HepG2 (cell line): Measurements from ENCODE around the gene RPUSD4. TPM values are rescaled to one million over a fixed set of nuclear protein-coding genes. Genes with fewer than 3 reads are reported as not detected.

ENCODE experiments used
- ATAC-seq: fragments of 200-7000 bp; cut with Tn5 transposase; 3 replicates; pipeline ENCODE4 v1.9.1; 2020; ENCODE audit warnings: mild to moderate bottlenecking, moderate library complexity
- BruUV-seq: library from RNA; stranded (reverse); fragments of 400-500 nt; replicated peaks from 2 replicates; lab custom pipeline; 2021; lab: Mats Ljungman, UMichigan
- CTCF ChIA-PET: fragments of 300-600 bp; formaldehyde crosslinking; extraction: SDS; loops from one replicate; lab custom pipeline; 2021; ENCODE audit warnings: low total read pairs, inconsistent platforms, low intra/inter-chr PET ratio; lab: Yijun Ruan, JAX
- POLR2A ChIA-PET: fragments of 350-600 bp; sonication (Branson Sonifier 250); formaldehyde crosslinking; loops from one replicate; lab custom pipeline; 2020; ENCODE audit warnings: antibody characterized with exemption, inconsistent platforms; lab: Yijun Ruan, JAX
- DNase-seq: peaks from one replicate; pipeline ENCODE4 v3.0.0-alpha.2; 2015; ENCODE audit warnings: low spot score
- FAIRE-seq: peaks from 3 replicates; lab custom pipeline; 2011; peaks lifted over from hg19 to GRCh38; lab: Jason Lieb, UNC
- H2AFZ ChIP-seq: one replicate; pipeline ENCODE4 v1.6.1; 2011; ENCODE audit warnings: low read length, inconsistent platforms
- H3K27ac ChIP-seq: fragments of 300-600 bp; 3 replicates; pipeline ENCODE4 v1.8.0; 2011; ENCODE audit warnings: mixed run types, mild to moderate bottlenecking, mixed read lengths, low read length, inconsistent platforms; ENCODE audit not compliant: insufficient read depth; ENCODE audit errors: extremely low read length
- H3K27me3 ChIP-seq, 2 experiments: fragments of 200-600 bp in 1 of 2; 2 replicates in 1 of 2; 3 replicates in 1 of 2; pipeline versions ENCODE4 v1.6.0 to v1.8.0; 2011; ENCODE audit warnings: low read length in 2 of 2, mild to moderate bottlenecking in 2 of 2, moderate library complexity in 2 of 2, inconsistent platforms in 1 of 2; ENCODE audit not compliant: insufficient read depth in 2 of 2, control insufficient read depth in 1 of 2
- H3K36me3 ChIP-seq, 2 experiments: fragments of 200-600 bp in 1 of 2; replicated peaks in 1 of 2; 2 replicates in 1 of 2; 3 replicates in 1 of 2; pipeline versions ENCODE4 v1.5.1 to v1.8.0; 2011; ENCODE audit warnings: low read length in 2 of 2, inconsistent platforms in 1 of 2; ENCODE audit not compliant: insufficient read depth in 2 of 2, control insufficient read depth in 1 of 2
- H3K4me1 ChIP-seq: 2 replicates; pipeline ENCODE4 v1.5.1; 2012; ENCODE audit warnings: low read length, inconsistent platforms; ENCODE audit not compliant: insufficient read depth
- H3K4me2 ChIP-seq: 2 replicates; pipeline ENCODE4 v1.6.0; 2011; ENCODE audit warnings: low read depth, low read length, inconsistent platforms
- H3K4me3 ChIP-seq, 3 experiments: fragments of 200-600 bp in 1 of 3; sonication (generic), shearing (Covaris generic) in 1 of 3; replicated peaks in 1 of 3; 2 replicates each; pipeline ENCODE4 v1.5.1; 2011 to 2016; ENCODE audit warnings: low read length in 3 of 3, inconsistent platforms in 2 of 3, low read depth in 2 of 3, mild to moderate bottlenecking in 2 of 3, control low read depth in 1 of 3, mixed read lengths in 1 of 3; ENCODE audit not compliant: insufficient read depth in 1 of 3
- H3K79me2 ChIP-seq: one replicate; pipeline ENCODE4 v1.6.1; 2011; ENCODE audit warnings: low read length, inconsistent platforms; ENCODE audit not compliant: insufficient read depth
- H3K9ac ChIP-seq: 2 replicates; pipeline ENCODE4 v1.6.0; 2011; ENCODE audit warnings: mild to moderate bottlenecking, low read depth, low read length, inconsistent platforms; ENCODE audit not compliant: insufficient read depth
- H3K9me3 ChIP-seq: 2 replicates; pipeline ENCODE4 v1.5.1; 2012; ENCODE audit warnings: mild to moderate bottlenecking, low read length
- H4K20me1 ChIP-seq: 2 replicates; pipeline ENCODE4 v1.6.0; 2011; ENCODE audit warnings: inconsistent platforms, mild to moderate bottlenecking, low read length, moderate library complexity; ENCODE audit not compliant: insufficient read depth
- ATF7-NPFF ChIP-seq: sonication (generic); formaldehyde crosslinking; IDR thresholded peaks from 2 replicates; pipeline ENCODE4 v1.8.1; 2023; ENCODE audit warnings: mild to moderate bottlenecking, low read depth, missing genetic modification reagents, moderate library complexity
- BRCA1 ChIP-seq: sonication (generic); formaldehyde crosslinking; IDR thresholded peaks from 2 replicates; pipeline ENCODE4 v1.4.0; 2020; ENCODE audit warnings: missing genetic modification reagents
- FIP1L1 ChIP-seq: fragments of 200-400 bp; formaldehyde crosslinking; IDR thresholded peaks from 2 replicates; pipeline ENCODE4 v1.6.1; 2018; ENCODE audit warnings: low read depth, mild to moderate bottlenecking, low read length, moderate library complexity, borderline replicate concordance; ENCODE audit not compliant: insufficient read depth
- GTF3A ChIP-seq: sonication (generic); formaldehyde crosslinking; conservative IDR thresholded peaks from 2 replicates; pipeline ENCODE4 v1.4.0; 2020; ENCODE audit warnings: mild to moderate bottlenecking, missing genetic modification reagents
- MAFF ChIP-seq: IDR thresholded peaks from 2 replicates; pipeline ENCODE4 v1.6.1; 2011; ENCODE audit warnings: low read depth, low read length, improper control_type of control experiment
- MAFK ChIP-seq, 2 experiments: IDR thresholded peaks in 1 of 2; conservative IDR thresholded peaks in 1 of 2; 2 replicates each; pipeline ENCODE4 v1.6.1; 2011; ENCODE audit warnings: improper control_type of control experiment in 2 of 2, low read length in 2 of 2
- ZNF10 ChIP-seq: sonication (generic); formaldehyde crosslinking; IDR thresholded peaks from 2 replicates; pipeline ENCODE4 v1.4.0; 2020; ENCODE audit warnings: mild to moderate bottlenecking, low read depth, missing genetic modification reagents, borderline replicate concordance
- WGBS: methylation state at CpG from one replicate; pipeline ENCODE4 v1.1.6; 2017; ENCODE audit warnings: low lambda C conversion rate; 5-methylcytosine and 5-hydroxymethylcytosine counted together
- in situ Hi-C: cut with HindIII; loops from 2 replicates; pipeline ENCODE4 v1.10.0; 2017; ENCODE audit warnings: low pct_unique_long_range_greater_than_20kb; ENCODE audit not compliant: extremely low pct_ligation_motif_present
- intact Hi-C: fragments of 100-400 bp; cut with micrococcal nuclease; formaldehyde crosslinking; loops from one replicate; pipeline ENCODE4 v1.10.0; 2022; ENCODE audit not compliant: unreplicated experiment
- polyA plus RNA-seq, 8 experiments: library from polyadenylated mRNA; depleted of rRNA in 3 of 8; stranded (reverse) in 7 of 8; unstranded in 1 of 8; fragments of >200 nt; fragmentation: Illumina TruSeq in 4 of 8; extraction: Trizol in 4 of 8; gene quantifications; 2 replicates each; pipeline versions ENCODE4 v1.2.1 to v1.2.3, GENCODE V29; 2011 to 2016; ENCODE audit warnings: low read depth in 4 of 8, missing spikeins in 1 of 8, mixed read lengths in 1 of 8; ENCODE audit not compliant: insufficient read depth in 1 of 8
- total RNA-seq, 5 experiments: library from RNA; depleted of rRNA; stranded (reverse); fragments of >200 nt; fragmentation: Illumina TruSeq; extraction: Trizol; gene quantifications; 2 replicates each; pipeline ENCODE4 v1.2.3, GENCODE V29; 2016; ENCODE audit warnings: low read depth in 1 of 5
- TF ChIP-seq, protein P1 (sequence below): sonication (generic); formaldehyde crosslinking; IDR thresholded peaks from 2 replicates; pipeline ENCODE4 v1.4.0; 2020; ENCODE audit warnings: missing genetic modification reagents, borderline replicate concordance

The RPUSD4 gene
- total and polyA plus RNA-seq, 2 of the 13 experiments (the other 11 are each of a cell fraction or from before 2014, with no cell fraction given): 45.0 to 52.9 TPM

GRCh38 chr11:126198648-126199047, 12.8 kb downstream of the RPUSD4 start (continued):
- TF ChIP-seq FIP1L1 (no peak), BRCA1 (CRISPR knock-in tag) (no peak), ATF7-NPFF (CRISPR knock-in tag) (no peak), ZNF10 (CRISPR knock-in tag) (no peak), GTF3A (CRISPR knock-in tag) (no peak)

DNA sequence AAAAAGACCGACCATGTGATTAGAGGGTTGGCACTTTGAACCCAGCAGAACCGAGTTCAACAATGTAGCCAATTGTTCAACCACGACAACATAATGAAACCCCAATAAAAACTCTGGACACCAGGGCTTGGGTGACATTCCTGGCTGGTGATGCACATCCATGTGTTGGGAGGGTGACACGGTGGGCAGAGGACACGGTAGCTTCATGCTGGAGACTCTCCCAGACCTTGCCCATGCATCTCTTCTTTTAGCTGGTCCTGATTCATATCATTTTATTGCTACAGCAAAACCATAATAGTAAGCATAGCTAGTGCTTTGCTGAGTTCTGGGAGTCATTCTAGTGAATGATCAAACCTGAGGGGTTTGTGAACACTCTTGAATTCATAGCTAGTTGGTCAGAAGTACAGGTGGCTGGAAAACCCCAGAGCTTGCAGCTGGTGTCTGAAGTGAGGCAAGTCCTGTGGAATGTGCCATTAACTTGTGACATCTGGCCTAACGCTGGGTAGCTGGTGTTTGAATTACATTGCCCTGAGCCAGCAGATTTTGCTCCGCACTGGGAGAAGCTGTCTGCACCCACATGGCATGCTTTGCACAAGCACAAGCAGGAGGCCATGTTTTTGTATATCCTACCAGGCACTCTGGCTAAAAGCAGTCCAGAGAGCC, 14.0 kb downstream of the RPUSD4 start:
- WGBS: 90% methylated on average over 6 of the region's 7 CpGs
- intact Hi-C loops: no loop called here

More for the DNA sequence above, 14.0 kb downstream of the RPUSD4 start:
- Histone ChIP-seq H3K9me3 (no peaks in the 10 kb centered on the region), H4K20me1 (no peaks in the 10 kb centered on the region), H3K9ac (no peak overlapping the region), H3K27ac (no peak overlapping the region), H3K36me3 (peaks cover 16 to 68% of the 10 kb centered on the region in 2 experiments), H3K27me3 (no peaks in the 10 kb centered on the region), H2AFZ (no peak overlapping the region), H3K4me3 (no peak overlapping the region), H3K4me1 (peaks cover 18% of the 10 kb centered on the region), H3K79me2 (no peaks in the 10 kb centered on the region), H3K4me2 (no peak overlapping the region)
- FAIRE-seq (no peak), ATAC-seq (no peak; the same call in 2 of the 3 replicates), DNase-seq (no peak)
- CTCF ChIA-PET: no interaction called here
- no TSS peak for BruUV-seq
- POLR2A ChIA-PET: interaction anchor here (1.1 kb wide), 1 partner anchor 10 kb away, joined by 3 read pairs; no protein-coding TSS in a partner anchor
- peak; percentile 33 to 40; a peak in 3 of 4 replicates for TF ChIP-seq MAFK (conservative IDR thresholded peaks at IDR 0.05 in 1 of 2, IDR thresholded peaks at IDR 0.05 in 1 of 2; ENCODE audit: low read length in 2 of 2)
- TF ChIP-seq, protein P1, sequence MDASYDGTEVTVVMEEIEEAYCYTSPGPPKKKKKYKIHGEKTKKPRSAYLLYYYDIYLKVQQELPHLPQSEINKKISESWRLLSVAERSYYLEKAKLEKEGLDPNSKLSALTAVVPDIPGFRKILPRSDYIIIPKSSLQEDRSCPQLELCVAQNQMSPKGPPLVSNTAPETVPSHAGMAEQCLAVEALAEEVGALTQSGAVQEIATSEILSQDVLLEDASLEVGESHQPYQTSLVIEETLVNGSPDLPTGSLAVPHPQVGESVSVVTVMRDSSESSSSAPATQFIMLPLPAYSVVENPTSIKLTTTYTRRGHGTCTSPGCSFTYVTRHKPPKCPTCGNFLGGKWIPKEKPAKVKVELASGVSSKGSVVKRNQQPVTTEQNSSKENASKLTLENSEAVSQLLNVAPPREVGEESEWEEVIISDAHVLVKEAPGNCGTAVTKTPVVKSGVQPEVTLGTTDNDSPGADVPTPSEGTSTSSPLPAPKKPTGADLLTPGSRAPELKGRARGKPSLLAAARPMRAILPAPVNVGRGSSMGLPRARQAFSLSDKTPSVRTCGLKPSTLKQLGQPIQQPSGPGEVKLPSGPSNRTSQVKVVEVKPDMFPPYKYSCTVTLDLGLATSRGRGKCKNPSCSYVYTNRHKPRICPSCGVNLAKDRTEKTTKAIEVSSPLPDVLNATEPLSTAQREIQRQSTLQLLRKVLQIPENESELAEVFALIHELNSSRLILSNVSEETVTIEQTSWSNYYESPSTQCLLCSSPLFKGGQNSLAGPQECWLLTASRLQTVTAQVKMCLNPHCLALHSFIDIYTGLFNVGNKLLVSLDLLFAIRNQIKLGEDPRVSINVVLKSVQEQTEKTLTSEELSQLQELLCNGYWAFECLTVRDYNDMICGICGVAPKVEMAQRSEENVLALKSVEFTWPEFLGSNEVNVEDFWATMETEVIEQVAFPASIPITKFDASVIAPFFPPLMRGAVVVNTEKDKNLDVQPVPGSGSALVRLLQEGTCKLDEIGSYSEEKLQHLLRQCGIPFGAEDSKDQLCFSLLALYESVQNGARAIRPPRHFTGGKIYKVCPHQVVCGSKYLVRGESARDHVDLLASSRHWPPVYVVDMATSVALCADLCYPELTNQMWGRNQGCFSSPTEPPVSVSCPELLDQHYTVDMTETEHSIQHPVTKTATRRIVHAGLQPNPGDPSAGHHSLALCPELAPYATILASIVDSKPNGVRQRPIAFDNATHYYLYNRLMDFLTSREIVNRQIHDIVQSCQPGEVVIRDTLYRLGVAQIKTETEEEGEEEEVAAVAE: no peak
- TF ChIP-seq MAFF: peak; percentile 28; the same call in 1 of the 2 replicates
- in situ Hi-C loops: loop anchor here (10.0 kb wide), 1 partner anchor 133 kb away; the partner anchor contains the start of gene CDON
